Measurements from ENCODE around the gene BMP7.

- TF ChIP-seq, protein P1, sequence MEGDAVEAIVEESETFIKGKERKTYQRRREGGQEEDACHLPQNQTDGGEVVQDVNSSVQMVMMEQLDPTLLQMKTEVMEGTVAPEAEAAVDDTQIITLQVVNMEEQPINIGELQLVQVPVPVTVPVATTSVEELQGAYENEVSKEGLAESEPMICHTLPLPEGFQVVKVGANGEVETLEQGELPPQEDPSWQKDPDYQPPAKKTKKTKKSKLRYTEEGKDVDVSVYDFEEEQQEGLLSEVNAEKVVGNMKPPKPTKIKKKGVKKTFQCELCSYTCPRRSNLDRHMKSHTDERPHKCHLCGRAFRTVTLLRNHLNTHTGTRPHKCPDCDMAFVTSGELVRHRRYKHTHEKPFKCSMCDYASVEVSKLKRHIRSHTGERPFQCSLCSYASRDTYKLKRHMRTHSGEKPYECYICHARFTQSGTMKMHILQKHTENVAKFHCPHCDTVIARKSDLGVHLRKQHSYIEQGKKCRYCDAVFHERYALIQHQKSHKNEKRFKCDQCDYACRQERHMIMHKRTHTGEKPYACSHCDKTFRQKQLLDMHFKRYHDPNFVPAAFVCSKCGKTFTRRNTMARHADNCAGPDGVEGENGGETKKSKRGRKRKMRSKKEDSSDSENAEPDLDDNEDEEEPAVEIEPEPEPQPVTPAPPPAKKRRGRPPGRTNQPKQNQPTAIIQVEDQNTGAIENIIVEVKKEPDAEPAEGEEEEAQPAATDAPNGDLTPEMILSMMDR (IDR thresholded peaks at IDR 0.05), result no peak
- no peak for TF ChIP-seq POLR2A (IDR thresholded peaks at IDR 0.05)
Observed at GRCh38 chr20:57293995-57294394, 27.6 kb upstream of the BMP7 start.

Measured in thyroid gland (tissue), 4 donors.